ENCODE data around the gene B4GALT5.
"Not testable (repeated sequence)": the region's sequence is repeated elsewhere in the genome, so short reads cannot be mapped to it uniquely, and the experiment has no call there.

The B4GALT5 gene

GRCh38 chr20:49727894-49728885 lies 14.5 kb upstream of the B4GALT5 start:
- no peak for DNase-seq

GRCh38 chr20:49727478-49727877 lies 13.8 kb upstream of the B4GALT5 start:
- DNase-seq: no peak

DNA sequence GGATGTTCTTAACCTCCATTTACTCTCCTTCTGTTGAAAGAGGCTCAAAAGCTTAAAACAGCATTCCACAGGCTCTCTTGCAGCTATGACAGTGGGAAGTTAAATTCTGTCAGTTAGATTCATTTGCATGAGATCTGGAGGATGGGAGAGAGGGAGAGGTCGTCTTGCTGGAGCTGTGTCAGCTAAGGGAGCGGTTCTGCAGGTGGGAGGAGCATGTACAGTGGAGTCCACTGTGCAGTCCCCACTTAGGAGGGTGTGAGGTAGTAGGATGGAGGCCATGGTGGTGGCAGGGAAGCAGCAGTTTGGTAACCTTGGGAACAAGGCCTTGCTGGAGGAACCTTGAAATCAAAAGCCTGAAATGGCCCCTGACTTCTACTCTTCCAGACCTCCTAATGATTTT lies 12.0 kb upstream of the B4GALT5 start:
- DNase-seq: no peak

GRCh38 chr20:49725224-49725606 lies 11.5 kb upstream of the B4GALT5 start:
- not testable (repeated sequence) for DNase-seq

DNA sequence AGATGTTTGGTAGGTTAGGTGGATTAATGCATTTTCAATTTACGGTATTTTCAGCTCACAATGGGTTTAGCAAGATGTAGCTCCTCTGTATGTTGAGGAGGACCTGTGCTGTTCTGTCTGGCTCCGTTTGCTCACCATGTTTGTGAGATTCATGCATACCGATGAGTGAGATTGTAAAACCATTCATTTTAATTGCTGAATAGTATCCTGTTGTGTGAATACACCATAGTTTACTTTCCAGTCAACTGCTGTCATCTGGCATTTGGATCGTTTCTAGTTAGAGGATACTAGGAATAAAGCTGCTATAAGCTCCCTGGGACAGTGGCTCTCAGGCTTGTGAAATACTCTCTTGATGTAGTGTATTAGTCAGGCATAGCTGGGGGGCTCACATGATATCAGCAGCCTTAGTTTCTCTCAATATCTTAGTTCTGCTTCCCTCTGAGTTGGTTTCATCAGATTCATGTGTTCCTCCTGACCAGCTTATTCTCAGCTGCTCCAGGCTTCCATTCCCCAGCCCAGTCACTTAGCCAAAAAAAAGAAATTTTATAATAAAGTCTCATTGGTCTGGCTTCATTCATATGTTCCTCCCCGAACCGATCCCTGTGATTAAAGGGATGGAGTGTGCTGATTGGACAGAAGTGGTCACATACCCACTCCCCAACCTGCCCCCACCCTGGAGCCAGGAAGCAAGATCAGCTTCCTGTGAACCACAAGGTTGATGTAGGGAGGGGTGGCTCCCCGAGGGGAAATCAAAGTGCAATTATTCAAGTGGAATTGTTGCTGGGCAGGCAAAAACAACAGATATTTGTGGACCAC lies 10.9 kb upstream of the B4GALT5 start:
- no peak for DNase-seq

- DNase-seq: not testable (repeated sequence)
Observed at GRCh38 chr20:49723758-49724157, 10.1 kb upstream of the B4GALT5 start.

DNA sequence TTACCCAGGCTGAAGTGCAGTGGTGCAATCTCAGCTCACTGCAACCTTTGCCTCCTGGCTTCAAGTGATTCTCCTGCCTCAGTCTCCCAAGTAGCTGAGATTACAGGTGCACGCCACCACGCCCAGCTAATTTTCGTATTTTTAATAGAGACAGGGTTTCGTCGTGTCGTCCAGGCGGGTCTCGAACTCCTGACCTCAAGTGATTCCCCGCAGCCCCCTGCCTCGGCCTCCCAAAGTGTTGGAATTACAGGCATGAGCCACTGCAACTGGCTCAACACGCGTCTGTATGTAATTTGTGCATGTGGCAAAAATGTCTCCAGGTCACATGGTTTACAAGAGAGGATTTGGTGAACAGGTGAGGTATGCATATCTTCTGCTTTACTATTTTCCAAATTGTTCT lies 7.6 kb upstream of the B4GALT5 start:
- not testable (repeated sequence) for DNase-seq

GRCh38 chr20:49715466-49715865 lies 1.8 kb upstream of the B4GALT5 start:
- DNase-seq: no peak

- peak; percentile 57 for DNase-seq
Observed at GRCh38 chr20:49712996-49713752, 504 bp downstream of the B4GALT5 start.

- no peak for DNase-seq
Observed at GRCh38 chr20:49712646-49712995, 1.1 kb downstream of the B4GALT5 start.

GRCh38 chr20:49712118-49712517 lies 1.6 kb downstream of the B4GALT5 start:
- DNase-seq: no peak

DNA sequence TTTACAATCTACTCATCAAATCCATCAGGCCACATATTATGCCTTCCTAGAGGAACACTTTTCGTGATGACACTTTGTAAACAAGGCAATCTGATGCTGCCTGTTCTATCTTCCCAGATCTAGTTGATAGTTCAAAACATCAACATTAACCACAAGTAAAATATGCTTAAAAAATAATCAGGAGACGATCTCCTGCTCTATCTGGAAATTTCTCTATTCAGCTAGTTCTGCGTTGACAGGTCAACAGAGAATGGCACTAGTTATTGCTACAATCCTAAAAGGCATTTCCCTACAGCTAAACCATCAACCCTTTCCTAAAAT lies 2.1 kb downstream of the B4GALT5 start:
- no peak for DNase-seq

GRCh38 chr20:49710971-49711666 lies 2.6 kb downstream of the B4GALT5 start:
- no peak for DNase-seq

DNA sequence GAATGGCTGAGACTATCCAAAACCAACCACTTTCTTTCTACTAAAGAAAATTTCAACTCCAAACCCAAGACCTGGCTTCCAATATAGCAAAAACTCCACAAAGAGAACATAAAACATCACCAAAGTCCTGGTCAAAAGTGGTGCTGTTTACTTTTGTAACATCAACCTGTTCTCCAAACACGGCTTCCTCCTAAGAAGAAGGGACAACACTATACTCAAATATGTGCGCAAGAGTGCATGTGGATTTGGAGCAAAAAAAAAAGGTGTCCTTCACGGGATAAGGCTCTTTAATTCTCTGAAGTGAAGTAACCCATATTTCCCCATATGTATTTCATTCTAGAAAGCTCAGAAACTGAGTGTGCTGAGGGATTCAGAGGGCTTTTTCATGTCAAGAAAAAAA lies 6.6 kb downstream of the B4GALT5 start:
- DNase-seq: no peak

DNA sequence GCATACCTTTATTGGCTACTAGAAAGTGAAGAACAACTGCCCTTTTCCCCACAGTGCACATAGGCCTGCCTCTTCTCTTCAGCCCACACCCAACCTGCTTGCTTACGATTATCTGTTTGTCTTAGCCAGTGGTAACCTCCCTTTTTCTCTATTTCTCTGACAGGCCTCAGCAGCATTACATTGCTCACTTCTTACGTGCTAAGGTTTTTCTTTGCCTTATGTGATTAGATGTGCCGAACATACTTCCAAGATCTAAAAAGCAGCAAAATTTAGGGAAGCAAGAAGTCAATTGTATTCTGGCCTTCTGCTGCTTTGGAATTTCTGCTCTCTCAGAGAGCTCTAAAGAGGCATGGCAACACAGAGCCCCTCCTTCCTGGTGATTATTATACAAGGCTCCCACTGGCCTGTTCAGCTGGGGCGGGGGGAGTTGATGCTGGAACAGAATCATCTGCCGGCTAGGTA lies 7.0 kb downstream of the B4GALT5 start:
- no peak for DNase-seq

DNA sequence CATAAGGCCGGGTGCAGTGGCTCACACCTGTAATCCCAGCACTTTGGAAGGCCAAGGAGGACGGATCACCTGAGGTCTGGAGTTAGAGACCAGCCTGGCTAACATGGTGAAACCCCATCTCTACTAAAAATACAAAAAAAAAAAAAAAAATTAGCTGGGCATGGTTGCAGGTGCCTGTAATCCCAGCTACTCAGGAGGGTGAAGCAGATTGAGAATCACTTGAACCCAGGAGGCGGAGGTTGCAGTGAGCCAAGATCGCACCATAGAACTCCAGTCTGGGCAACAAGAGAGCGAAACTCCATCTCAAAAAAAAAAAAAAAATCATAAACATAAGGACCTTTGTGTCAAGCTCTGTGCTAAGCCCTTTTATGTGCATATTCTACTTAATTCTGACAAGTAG lies 7.8 kb downstream of the B4GALT5 start:
- DNase-seq: not testable (repeated sequence)

DNA sequence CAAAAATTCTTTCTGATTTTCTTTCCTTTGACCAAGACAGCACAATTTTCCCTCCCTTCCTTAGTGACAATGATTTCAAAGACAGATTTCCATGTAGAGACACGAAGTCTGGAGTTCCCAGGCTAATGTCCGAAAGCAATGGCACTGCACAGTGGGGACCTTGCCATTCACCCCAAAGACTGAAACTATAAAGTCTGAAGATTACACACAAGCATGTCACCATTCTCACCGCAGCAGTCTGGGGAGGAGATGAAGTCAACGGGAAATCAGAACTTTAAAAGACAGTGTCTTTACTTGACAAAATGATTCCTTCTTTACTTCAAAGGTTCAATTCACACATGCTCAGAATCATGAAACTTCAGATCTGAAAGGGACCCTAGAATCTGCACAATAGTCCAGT lies 8.3 kb downstream of the B4GALT5 start:
- no peak for DNase-seq

DNA sequence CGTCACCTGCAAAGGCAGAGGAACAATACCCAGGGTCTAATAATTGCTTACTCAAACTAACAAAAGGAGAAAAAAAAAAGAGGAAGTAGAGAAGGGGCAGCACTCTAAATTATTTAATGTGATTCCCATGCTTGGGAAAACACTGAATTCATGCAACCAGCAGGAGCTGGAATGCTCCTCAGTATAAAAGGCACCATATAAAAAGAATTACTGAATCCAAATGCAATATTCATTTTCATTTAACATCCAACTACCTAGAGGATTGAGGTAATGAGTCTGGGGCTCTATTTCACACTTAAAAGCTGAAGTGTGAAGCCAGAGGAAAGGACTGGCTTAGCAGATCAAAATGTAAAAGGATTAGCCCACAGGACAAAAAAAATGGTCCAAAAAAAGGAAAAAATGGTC lies 8.7 kb downstream of the B4GALT5 start:
- no peak for DNase-seq

- DNase-seq: no peak
Observed at GRCh38 chr20:49701916-49702315, 11.8 kb downstream of the B4GALT5 start.

GRCh38 chr20:49701241-49701790 lies 12.4 kb downstream of the B4GALT5 start:
- no peak for DNase-seq

GRCh38 chr20:49700411-49701185 lies 13.1 kb downstream of the B4GALT5 start:
- DNase-seq: no peak
